D341Med (cell line): ENCODE results near the gene ASPDH.

Experiments used
- DNase-seq: peaks from one replicate; pipeline ENCODE4 v3.0.0; 2012; ENCODE audit warnings: low spot score

The ASPDH gene

DNA sequence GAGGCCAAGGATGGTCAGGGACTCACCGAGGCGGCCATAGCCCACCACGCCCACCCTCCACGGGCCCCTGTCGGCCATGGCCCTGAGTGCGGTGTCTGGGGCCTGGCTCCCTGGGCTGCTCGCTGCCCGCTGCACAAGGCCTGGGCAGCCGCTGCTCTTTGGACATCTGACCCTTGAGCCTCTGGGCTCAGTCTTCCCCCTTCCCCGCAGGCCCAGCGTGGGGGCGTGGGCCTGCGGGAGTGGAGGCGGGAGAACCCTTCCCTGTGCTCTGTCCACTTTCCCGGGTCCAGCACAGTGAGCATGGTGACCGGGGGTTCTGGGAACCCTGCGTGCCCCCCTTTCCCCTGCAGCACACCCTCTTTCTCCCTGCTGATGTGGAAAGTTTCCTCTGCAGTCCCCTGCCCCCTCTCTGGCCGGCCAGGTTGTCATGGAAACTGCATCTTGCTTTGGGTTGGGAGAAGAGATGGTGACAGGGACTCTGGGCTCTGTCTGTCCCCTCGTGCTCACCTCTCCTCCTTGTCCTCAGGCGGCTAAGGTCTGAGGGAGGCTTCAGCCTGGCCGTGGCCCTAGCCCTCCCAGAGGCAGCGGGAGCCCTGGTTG is at the start of gene ASPDH:
TSS of gene ASPDH (minus strand) at position 168 of the 600 bp plus-strand sequence. CDS start at position 78, 90 bp downstream.
- no peak for DNase-seq

DNA sequence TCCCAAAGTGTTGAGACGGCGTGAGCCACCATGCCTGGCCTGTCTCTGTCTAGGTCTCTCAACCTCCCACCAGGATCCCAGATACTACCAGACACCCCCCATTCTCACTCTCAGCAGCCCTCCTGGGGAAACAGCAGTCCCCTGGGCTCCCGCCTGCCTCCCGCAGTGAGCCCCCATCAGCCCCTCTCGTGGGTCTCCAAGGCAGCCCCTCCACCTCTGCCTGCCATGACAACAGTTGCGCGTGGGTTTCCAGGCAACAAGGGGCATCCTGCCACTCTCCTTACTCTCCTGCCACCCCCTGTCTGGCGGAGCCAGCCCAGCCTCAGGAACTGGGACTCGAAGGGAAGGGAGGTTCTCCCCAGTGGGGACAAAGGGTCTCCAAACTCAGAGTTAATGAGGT is 49.3 kb upstream of the ASPDH start:
- DNase-seq = no peak

DNA sequence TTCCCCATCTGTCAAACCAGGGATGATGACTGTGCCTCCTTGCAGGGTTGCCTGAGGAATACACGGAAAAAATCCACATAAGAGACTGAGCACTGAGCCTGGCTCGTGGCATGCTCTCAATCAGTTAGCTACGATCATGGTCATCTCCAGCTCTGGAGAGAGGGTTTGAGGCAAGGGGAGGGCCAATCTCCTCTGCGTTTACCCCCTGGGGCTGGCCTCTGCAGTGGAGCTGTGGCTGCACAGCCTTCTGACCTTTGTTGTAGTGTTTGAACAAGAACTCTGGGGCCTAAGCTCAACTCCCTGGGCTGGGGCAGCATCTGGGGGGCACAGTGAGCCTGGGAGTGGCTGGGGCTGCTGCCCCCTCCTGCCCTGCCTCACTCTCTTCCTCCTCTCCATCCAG is 48.6 kb upstream of the ASPDH start:
- DNase-seq = peak; percentile 21

DNA sequence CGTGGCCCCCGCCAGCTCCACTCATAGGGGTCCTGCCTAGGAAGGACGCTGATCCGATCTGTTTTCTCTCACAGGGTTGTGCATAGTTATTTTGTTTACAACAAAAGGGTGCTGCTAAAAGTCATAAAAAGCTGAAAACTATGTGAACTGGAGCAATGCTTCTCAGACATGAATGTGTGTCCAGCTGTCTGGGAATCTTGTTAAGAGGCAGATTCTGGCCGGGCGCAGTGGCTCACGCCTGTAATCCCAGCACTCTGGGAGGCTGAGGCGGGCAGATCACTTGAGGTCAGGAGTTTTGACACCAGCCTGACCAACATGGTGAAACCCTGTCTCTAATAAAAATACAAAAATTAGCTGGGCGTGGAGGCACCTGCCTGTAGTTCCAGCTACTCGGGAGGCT is 45.9 kb upstream of the ASPDH start:
- no peak for DNase-seq

DNA sequence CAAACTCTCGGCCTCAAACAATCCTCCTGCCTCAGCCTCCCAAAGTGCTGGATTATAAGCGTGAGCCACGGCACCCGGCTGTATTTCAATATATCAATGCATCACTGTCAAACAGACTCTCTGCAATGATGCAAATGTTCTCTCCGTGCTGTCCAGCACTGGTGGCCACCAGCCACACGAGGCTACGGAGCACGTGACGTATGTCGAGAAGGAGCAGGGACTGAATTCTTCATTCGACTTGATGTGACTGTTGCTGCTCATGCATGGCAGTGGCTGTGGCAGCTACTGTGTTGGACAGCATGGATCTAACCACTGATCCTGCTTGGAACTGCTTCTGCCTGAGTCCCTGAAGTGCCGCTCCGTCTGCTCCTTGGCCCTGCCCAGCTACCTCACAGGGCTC is 44.7 kb upstream of the ASPDH start:
- DNase-seq = no peak

DNA sequence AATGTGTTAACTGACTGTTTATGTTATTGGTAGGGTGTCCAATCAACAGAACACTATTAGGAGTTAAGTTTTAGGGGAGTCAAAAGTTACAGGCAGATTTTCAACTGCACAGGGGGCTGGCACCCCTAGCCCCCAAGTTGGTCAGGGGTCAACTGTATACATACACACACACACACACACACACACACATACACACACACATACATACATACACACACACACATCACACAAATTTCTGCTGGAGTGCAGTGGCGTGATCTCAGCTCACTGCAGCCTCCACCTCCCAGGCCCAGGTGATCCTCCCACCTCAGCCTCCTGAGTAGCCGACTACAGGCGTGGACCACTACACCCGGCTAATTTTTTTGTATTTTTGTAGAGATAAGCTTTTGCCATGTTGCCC is 44.3 kb upstream of the ASPDH start:
- DNase-seq = no peak

DNA sequence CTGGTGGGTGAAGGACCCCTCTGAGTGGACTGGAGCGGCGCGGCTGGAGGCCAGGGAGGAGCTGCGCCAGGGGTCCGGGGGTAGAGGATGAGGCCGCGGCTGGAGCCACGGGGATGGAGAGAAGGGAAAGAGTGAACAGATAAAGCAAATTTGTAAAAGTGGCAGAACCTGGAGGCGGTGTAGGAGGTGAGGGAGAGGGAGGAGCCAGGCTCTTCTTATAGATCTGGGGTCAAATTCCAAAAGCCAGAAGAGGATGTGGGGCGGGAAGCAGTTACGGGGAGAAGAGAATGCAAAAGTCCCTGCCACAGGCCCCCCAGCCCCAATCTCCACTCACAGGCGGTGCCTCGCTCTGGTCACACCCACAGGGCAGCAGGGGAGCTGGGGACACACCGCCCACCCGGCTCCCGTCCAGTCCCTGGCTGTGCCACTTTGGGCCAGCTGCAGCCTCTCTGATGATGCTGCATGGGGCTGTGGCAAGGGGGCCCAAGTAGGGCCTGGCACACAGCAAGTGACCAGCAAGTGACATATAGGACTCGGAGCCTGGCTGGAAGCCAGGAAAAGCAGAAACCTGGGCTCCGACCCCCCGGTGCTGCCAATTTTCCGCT is 43.4 kb upstream of the ASPDH start:
- DNase-seq = no peak

DNA sequence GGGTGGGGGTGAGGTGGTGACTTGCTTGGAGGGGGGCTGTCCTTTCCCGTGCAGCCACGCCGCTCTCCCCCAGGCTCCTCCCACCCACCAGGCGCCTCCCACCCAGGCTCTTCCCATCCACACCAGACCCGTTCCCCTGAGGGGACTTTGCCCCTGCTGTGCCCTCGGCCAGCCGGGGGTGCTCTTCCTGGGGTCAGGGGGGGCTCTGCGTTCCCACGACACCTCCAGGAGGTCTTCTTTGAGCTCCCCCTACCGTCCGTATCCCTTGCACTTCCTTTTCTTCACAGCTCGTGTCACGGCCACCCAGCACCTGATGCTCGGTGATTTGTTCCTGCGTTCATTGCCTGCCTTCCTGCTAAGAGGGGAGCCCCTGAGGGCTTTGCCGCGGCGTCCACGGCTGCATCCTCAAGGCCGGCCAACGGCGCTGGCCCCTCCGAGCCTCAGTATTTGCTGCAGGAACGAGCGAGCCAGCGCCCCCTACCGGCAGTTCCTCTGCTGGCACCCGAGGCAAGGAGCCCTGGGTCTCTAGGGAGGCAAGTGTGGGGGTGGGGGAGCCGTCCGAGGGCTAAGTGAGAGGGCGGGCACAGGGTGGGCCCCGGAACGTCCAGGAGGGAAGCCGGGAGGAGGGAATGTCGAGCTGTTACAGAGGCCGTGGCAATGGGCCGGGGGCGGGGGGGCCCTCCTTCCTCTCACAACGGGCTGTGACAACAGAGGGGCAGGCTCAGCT is 42.7 kb upstream of the ASPDH start:
- DNase-seq = peak; percentile 89

DNA sequence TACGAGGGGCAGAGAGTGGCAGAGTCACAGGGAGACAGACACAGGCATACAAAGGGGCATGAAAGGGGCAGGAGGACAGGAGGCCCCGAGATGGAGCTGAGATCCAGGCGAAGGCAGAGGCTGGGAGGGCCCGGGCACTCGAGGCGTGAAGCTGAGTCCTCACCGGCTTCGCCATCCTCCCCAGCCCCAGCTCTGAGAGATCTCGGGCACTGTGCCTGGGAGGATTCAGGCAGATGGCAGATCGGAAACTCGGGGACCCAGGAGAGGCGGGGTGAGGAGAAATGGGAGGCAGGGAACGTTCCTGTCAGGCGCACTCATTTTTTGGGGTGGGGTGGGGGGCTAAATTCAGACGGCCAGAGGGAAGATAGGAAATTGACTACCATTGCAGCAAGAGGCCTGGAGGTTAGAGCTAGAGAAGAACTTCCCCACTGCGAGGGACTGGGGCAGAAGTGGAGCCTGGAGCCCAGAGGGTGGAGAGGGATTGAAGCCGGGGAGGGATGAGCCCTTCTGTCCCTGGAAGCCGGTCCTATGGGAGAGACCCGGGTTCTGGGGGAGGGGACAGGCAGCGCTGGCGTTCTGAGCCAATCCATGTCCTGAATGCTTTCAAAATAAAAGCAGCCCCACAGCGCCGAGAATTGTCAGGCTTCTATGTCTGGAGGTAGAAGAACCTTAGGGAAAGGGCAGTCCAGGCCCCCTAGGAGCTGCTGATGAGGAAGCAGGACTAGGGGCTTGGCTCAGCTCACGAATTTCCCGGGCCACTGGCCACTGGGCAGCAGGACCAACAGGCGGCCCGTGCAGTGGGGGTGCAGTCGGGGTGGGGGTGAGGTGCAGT is 42.0 kb upstream of the ASPDH start:
- no peak for DNase-seq

DNA sequence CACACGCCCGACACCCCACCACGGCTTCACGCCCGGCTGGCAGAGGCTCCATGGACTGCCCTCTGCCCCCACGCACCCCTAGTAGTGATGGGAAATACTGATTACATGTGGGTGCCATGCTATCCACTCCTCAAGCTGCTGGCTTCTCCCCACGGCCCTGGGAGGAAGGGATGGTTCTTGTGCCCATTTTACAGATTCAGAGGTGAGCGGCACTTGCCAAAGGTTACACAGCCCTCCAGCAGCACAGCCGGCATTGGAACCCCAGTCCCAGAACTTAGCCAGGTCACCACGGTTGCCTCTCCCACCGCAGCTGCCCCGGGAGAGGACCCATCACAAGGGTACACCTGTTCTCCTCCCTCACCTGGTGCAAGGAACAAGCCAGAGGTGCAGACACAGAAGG is 41.3 kb upstream of the ASPDH start:
- DNase-seq = no peak

DNA sequence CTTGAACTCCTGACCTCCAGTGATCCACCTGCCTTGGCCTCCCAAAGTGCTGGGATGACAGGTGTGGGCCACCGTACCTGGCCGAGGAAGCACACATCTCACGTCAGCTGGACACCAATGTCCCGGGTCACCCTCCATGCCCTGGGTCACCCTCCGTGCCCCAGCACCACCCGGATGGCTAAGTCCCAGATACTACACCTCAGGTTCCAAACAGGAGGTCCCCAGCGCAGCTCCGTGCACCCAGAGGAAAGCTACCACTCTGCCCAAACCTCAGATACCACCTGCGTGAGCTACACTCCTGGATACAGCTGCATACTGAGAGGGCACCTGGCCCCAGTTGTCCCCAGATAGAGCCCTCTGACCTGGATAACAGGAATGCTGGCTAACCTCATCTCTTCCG is 40.5 kb upstream of the ASPDH start:
- DNase-seq = no peak

DNA sequence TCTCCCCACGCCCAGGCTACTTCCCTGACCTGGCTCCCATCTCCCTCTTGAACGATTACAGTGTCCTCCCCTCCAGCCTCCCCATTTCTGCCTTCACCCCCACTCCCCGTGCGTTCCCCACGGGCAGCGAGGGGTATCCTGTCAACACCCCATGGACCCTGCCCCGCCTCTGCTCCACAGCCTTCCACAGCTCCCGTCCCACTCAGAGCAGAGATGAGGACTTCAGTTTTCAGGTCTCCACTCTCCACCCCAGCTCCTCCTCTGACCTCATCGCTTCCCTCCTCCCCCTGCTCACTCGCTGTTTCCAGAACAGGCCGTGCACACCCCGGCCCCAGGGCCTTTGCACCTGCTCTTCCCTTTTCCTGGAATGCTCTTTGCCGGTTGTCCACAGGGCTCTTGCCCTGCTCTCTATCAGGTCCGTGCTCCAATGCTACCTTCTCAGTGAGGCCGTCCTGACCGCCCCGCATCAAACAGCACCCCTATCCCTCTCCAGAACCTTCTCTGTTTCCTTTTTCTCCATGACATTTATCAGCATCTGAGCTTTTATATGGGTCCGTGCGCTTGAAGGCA is 39.5 kb upstream of the ASPDH start:
- DNase-seq = no peak

DNA sequence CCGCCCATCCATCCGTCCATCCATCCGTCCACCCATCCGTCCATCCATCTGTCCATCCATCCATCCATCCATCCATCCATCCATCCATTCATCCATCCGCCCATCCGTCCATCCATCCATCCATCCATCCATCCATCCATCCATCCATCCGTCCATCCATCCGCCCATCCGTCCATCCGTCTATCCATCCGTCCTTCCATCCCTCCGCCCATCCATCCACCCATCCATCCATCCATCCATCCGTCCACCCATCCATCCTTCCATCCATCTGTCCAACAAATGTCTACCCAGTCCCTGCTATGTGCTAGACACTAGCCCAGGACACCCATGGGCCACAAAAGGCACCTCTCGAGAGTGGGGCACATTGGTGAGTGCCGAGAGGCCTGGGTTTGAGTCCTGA is 38.8 kb upstream of the ASPDH start:
- DNase-seq = no peak

DNA sequence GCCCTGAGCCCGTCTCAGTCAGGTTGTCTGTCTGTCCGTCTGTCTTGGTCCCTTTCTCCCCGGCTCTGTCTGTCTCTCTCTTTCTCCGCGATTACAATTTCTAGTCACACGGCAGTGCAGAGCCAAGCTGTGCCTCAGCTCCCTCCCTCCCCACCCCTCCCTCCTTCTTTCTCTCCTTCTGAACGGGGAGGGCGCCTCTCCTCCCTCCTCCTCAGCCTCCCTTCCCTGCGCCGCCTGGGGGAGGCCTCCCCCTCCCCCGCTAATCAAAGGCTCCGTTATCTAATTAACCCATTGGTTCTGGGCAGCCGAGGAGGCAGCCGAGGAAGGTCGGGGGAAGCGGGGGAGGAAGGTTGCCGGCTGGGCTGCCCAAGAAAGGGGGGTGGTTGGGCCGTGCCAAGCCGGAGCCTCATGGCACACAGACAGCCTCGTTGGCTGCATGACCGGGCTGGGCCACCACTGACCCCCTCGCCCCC is 38.0 kb upstream of the ASPDH start:
- no peak for DNase-seq

DNA sequence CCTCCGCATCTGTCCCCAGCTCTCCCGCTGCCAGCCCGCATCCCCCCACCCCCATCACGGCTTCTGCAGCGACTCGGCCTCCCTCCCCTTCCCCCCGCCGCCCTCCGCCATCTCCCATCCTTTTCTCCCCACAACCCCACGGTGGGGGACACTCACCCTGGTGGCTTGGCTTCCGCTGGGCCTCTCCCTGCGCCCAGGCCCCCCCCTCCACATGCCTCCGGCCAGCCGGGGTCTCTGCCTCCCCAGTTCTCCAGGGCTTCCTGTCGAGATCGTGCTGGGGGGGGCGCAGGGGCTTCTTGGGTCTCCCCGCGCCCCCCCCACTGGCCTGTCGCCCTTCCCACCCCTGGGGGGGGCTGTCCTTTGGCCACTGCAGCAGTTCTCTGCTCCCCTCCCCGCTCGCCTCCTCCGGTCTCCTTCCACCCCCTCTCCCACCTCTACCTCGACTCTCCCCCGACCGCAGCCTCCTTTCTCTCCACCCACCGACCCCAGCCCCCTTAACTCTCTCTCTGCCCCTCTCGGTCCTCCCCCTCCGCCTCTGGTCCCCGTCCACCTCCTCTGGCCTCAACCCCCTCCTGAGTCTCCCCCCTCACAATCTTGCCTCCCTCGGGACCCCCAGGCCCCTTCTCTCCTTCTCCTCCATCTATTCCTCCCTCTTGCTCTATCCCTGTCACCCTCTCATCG is 37.5 kb upstream of the ASPDH start:
- no peak for DNase-seq

DNA sequence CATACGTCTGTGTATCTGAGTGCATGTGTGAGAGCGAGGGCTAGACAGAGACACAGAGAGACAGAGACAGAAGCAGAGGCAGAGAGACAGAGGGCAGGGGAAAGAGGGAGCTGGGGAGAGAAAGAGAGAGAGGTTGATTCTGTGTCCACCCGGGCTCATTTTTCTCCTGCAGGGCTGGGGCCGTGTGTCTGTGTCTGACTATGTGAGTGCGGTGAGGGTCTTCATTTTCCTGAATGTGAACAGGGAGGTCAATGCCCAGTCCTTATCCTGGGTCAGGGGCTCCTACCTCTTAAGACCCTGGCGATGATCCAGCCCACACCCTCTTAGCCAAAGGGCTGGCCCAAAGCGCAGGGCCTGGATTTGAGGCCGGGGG is 36.9 kb upstream of the ASPDH start:
- DNase-seq = no peak

DNA sequence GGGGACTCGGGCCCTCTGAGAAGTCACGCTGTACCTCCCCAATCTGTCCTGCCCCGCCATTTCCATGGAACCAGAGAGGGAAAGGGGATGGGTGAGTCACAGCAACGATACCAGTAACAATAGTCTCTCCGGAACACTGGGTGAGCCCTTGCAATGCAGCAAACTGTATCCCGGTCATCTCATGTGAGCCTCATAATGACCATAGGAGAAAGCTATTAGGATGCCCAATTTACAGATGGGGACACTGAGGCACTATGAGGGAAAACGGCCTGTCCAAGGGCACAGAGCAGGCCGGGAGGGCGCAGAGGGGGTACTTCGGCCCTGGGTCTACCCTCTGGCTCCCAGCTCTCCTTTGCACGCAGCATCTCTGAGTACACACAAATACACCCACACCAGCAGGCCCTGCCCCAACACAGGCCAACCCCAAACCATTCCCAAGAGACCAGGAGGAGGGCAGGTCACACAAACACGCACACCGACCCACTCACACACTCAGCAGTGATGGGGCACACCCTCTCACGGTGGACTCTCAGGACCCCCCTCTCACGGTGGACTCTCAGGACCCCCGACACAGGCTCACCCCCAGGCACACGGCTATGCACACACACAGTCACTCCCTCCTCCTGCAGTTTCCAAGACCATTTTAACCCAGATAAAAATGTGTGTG is 36.3 kb upstream of the ASPDH start:
- no peak for DNase-seq

DNA sequence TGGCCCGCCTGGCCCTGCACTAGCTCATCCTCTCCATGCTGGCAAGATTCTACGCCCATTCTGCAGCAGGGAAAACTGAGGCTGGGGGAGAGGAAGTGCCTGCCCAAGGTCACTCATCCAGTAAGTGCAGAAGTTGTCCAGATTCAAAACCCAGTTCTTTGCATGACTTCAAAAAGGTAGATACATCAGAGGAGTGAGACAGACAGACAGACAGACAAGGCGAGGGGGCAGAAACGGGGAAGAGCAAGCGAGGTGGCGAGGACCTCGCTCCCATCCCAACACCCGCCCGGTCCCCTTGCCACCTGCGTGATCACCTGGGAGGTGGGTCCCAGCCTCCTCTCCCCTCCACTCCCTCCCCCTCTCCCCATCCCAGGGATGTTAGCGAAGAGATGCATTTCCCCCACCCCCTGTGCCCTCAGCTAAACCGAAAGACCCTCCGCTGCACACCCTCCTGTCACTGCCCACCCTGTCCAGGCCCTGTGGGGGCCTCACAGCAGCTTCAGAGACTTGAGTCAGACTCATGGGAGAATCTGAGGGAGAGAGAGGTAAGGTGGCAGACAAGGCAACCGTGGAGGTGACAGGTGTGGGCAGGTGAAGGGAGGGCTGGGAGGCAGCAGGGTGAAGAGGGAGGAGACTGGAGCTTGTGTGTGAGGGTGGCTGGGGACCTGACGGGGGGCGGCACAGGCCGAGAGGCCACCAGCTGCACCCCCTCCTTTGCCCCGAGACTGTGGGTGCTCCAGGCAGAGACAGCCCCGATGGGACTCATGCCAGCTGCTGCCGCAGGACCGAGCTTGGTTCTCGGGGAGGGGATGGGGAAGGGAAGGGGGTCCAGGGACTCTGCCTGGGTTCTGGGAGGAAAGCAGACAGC is 35.6 kb upstream of the ASPDH start:
- DNase-seq = no peak

DNA sequence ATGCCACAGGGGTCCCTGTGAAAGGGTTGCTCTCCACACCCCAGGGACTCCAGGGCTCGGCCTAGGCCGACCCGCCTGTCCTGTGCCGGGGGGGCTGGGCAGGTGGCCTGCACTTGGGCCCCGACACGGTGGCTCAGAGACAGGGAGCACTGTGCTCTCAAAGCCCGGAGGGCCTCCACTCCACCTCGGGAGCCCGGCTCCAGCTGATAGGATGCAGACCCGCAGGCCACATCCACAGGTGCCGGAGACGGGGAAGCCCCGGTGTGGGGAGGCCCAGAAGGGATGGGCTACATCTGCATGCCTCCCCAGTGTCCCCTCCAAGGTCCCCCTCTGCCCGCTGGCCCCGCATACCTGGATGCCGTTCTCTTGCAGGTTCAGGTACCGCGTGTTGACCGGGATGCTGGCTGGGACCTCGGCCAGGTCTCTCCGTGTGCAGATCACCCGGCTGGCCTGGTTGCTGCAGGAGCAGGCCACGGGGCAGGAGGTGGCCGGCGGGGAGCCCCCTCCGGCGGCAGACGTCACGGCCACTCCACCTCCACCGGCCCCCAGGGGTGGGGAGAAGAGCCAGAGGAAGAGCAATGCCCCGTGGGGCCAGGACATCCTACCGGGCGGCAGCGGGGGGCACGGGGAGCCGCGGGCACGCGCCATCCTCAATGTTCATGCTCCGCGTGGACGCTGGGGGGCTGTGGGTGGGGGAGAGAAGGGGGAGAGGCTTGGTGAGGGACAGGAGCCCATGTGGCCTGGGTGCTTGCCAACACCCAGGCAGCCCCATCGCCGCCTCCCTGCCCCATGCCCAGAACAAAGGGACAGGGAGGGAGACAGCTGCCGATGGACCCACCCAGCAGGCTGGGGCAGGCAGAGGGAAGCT is 34.7 kb upstream of the ASPDH start:
- no peak for DNase-seq
